ENCODE measurements around the gene ASIC4. TPM values are rescaled to one million over a fixed set of nuclear protein-coding genes. Genes with fewer than 3 reads are reported as not detected.
A peak's percentile ranks its signal among the peaks of the same experiment; 100 is the strongest.

Gene ASIC4
- total RNA-seq, 3 donors from 2014 or later, result 0.09 TPM; not detected in 2

DNA sequence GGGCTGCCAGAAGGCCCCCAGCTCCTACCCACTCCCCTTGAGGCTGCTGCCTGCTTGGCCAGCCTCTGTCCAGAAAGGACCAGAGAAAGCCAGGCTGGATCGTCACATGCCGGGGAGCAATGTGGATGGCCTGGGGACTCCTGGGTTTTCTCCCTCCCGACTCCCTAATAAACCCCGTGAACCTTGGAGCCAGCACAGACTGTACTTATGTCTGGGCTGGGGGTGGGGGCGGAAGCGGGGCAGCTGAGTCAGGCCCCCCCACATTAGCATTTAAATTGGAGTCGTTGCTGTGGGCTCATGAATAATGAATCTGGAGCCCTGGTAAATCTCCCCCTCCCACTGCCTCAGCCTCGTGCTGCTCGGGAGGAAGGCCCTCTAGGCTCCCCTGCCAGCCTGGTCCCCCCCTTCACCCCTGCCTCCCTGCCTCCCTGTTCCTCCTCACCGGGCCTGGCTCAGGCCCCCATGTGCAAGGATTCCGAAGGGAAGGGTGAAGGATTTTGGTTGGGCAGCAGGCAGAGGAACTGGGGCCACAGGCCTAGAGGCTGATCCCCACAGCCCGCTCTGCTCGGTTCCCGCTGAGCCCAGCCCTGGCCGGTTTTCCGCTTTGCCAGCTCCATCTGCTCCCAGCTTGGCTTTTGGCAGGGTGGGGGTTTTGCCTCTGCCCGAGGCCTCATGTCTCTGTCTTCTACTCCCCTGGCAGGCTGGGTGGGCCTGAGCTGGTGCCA lies 7.3 kb upstream of the ASIC4 start:
- intact Hi-C loops (cut with DNase I, micrococcal nuclease), result no loop called here
- peak in 1 of 3 donors; percentile 45 for DNase-seq
- H3K9me3 ChIP-seq, result no peaks in the 10 kb centered on the region
- peaks cover 12% of the 10 kb centered on the region for H3K4me1 ChIP-seq (ENCODE audit: low read depth)
- no peaks in the 10 kb centered on the region for H3K36me3 ChIP-seq (ENCODE audit: low read depth)
- no peak for ATAC-seq
- no peak for TF ChIP-seq CTCF (IDR thresholded peaks at IDR 0.05)
- no peak overlapping the region for H3K4me3 ChIP-seq

DNA sequence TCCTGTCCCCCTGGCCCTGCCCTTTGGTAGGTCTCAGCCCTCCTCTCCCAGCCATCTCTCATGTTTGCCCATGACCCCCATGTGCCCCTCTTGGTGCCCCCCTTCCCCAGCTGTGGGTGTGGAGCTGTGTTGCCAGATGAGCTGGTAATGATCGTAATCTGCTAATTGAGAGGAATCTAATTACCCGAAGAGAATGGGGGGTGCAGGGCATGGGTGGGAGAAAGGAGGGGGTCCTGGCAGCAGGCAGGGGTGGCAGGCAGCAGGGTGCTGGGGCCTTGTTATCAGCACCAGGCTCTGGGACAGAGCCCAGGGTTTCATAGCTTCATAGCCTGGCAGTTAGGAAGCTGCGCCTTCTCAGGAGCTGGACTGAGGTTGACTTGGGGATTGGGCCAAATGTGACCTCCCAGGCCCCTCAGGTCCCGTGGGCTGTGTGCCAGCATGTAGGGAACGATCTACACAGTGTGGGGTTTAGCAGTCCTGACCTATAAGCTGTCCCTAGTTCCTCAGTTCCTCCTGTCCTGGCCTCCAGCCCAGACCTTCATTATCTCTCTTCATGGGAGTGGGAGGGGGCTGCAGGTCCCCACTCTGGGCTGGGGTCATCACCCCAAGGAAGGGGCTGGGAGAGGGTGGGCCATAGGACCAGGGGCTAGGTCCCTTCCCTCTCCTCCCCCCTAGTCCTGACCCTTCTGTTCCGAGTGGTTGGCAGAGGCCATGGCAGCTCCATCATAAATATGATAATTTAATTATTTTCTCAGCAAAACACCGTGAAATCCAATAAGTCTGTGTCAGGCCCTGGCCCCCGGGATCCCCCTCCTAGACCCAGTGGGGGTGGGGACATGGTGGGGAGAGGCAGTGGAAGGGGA lies 6.5 kb upstream of the ASIC4 start:
- H3K4me3 ChIP-seq, result no peak overlapping the region
- no peak for TF ChIP-seq CTCF (IDR thresholded peaks at IDR 0.05)
- ATAC-seq (no peak), DNase-seq (peak in 1 of 3 donors; percentile 23)
- no peaks in the 10 kb centered on the region for H3K36me3 ChIP-seq (ENCODE audit: low read depth)
- intact Hi-C loops (cut with DNase I, micrococcal nuclease), result no loop called here
- H3K4me1 ChIP-seq (ENCODE audit: low read depth), result peaks cover 12% of the 10 kb centered on the region
- H3K9me3 ChIP-seq, result no peaks in the 10 kb centered on the region

DNA sequence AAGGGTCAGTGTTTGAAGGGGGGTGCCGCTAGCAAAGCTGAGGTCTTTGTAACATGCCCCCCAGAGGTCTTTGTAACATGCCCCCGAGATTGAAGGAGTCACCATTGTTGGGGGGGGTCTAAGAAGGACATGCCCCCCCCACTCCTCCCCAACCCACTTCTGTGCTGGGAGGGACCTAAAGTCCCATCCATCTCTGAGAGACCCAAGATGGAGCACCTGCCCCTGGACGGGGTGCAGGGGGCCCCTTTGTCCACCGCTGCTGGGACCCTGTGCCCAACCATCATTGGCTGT lies 5.9 kb upstream of the ASIC4 start:
- Histone ChIP-seq H3K36me3 (ENCODE audit: low read depth) (no peaks in the 10 kb centered on the region), H3K4me1 (ENCODE audit: low read depth) (peaks cover 12% of the 10 kb centered on the region), H3K9me3 (no peaks in the 10 kb centered on the region), H3K4me3 (no peak overlapping the region)
- no peak for ATAC-seq
- DNase-seq, result peak in 1 of 3 donors; percentile 33
- intact Hi-C loops (cut with DNase I, micrococcal nuclease), result no loop called here
- no peak for TF ChIP-seq CTCF (IDR thresholded peaks at IDR 0.05)

GRCh38 chr2:219508971-219509779 lies 5.1 kb upstream of the ASIC4 start:
- TF ChIP-seq CTCF (IDR thresholded peaks at IDR 0.05), result no peak
- H3K4me1 ChIP-seq (ENCODE audit: low read depth), result peaks cover 12% of the 10 kb centered on the region
- intact Hi-C loops (cut with DNase I, micrococcal nuclease), result no loop called here
- H3K9me3 ChIP-seq, result no peaks in the 10 kb centered on the region
- peak; percentile 27 for ATAC-seq
- H3K36me3 ChIP-seq (ENCODE audit: low read depth), result no peaks in the 10 kb centered on the region
- no peak overlapping the region for H3K4me3 ChIP-seq
- peak in 1 of 3 donors; percentile 40 for DNase-seq

DNA sequence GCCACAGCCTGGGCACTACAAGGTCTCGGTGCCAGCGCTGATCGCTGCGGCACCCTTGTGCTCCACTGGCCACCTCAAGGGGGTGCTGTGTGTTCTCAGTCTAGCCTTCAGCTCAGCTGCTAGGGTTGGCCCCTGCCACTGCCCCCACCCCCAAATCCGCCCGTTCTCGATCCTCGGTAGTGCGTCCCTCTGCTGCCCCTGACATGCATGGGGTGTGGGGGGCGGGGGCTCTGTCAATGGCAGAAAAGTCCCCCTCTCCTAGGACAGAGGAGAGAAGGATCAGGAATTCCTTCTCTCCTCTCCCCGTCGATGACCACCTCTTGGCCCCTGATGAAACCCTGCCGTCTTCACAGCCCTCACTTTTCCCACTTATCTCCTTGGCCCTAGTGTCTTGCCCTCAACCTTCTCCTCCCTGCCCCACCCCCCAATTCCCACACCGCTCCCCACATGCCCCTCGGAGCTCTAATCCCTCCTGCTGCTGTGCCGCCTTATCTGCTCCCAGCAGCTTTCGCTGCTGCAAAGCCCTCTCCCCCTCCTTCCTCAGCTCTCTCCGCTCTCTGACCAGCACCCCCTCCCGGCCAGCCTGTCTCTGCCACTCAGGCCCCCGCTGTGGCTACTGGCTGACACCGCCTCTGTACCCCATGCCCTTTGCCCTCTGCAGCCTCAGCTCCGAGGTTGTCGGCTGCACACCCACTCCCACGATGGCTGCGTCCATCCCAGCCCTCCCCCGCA lies 4.3 kb upstream of the ASIC4 start:
- ATAC-seq (peak; percentile 80), DNase-seq (peak; percentile 58 to 69 (median 62))
- Histone ChIP-seq H3K4me1 (ENCODE audit: low read depth) (peaks cover 14% of the 10 kb centered on the region), H3K36me3 (ENCODE audit: low read depth) (no peaks in the 10 kb centered on the region), H3K9me3 (no peaks in the 10 kb centered on the region), H3K4me3 (no peak overlapping the region)
- peak; percentile 29 for TF ChIP-seq CTCF (IDR thresholded peaks at IDR 0.05)
- intact Hi-C loops (cut with DNase I, micrococcal nuclease), result no loop called here
